ENCODE measurements around the gene ANKRD53. TPM values are rescaled to one million over a fixed set of nuclear protein-coding genes. Genes with fewer than 3 reads are reported as not detected.
"Not testable (repeated sequence)": the region's sequence is repeated elsewhere in the genome, so short reads cannot be mapped to it uniquely, and the experiment has no call there.

ANKRD53 gene
- total and polyA plus RNA-seq, 2 experiments from 2014 or later = 0.97 to 4.7 TPM

DNA sequence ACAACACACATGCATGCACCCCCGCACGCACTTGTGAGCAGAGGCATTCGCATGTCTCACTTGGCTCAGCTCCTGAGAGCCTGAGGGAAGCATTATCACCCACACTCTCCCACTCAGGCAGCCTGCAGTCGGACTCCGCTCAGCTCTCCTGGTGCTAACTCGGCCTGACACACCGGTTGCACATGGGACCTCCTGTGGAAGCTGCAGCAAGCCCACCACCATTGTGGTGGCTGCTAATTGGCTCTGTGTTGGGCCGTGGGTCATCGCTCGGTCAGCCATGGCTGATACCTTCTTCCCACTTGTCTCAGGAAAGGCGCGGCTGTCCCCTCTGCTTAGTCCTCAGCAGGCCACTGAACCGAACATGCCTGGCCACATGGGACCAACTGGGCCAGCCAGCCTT is 29.9 kb downstream of the ANKRD53 start:
- H3K4me1 ChIP-seq (ENCODE audit: insufficient read depth) = no peaks in the 10 kb centered on the region
- H3K9me3 ChIP-seq (ENCODE audit: low read depth) = no peaks in the 10 kb centered on the region
- no peaks in the 10 kb centered on the region for H4K20me1 ChIP-seq (ENCODE audit: insufficient read depth, poor library complexity, severe bottlenecking)
- H2AFZ ChIP-seq = no peak overlapping the region
- no peak overlapping the region for H3K27ac ChIP-seq
- 91% methylated on average over 13 of the region's 13 CpGs for WGBS (ENCODE audit: low lambda C conversion rate, missing lambda C conversion rate)
- no peaks in the 10 kb centered on the region for H3K9me2 ChIP-seq (replicated peaks; ENCODE audit: insufficient read depth)
- no peak overlapping the region for H3K4me3 ChIP-seq
- no peak for DNase-seq (ENCODE audit: low spot score)
- H3K27me3 ChIP-seq = no peaks in the 10 kb centered on the region
- H3K79me2 ChIP-seq = no peaks in the 10 kb centered on the region
- H3K4me2 ChIP-seq = no peak overlapping the region
- TF ChIP-seq, protein P1, sequence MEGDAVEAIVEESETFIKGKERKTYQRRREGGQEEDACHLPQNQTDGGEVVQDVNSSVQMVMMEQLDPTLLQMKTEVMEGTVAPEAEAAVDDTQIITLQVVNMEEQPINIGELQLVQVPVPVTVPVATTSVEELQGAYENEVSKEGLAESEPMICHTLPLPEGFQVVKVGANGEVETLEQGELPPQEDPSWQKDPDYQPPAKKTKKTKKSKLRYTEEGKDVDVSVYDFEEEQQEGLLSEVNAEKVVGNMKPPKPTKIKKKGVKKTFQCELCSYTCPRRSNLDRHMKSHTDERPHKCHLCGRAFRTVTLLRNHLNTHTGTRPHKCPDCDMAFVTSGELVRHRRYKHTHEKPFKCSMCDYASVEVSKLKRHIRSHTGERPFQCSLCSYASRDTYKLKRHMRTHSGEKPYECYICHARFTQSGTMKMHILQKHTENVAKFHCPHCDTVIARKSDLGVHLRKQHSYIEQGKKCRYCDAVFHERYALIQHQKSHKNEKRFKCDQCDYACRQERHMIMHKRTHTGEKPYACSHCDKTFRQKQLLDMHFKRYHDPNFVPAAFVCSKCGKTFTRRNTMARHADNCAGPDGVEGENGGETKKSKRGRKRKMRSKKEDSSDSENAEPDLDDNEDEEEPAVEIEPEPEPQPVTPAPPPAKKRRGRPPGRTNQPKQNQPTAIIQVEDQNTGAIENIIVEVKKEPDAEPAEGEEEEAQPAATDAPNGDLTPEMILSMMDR (IDR thresholded peaks at IDR 0.05; ENCODE audit: poor library complexity) = no peak
- TF ChIP-seq EZH2phosphoT487 (IDR thresholded peaks at IDR 0.05; ENCODE audit: low read depth, severe bottlenecking, unreplicated experiment) (no peak), EZH2 (IDR thresholded peaks at IDR 0.05; ENCODE audit: borderline replicate concordance) (no peak)
- no peaks in the 10 kb centered on the region for H3K36me3 ChIP-seq (replicated peaks; ENCODE audit: insufficient read depth, low read depth)

DNA sequence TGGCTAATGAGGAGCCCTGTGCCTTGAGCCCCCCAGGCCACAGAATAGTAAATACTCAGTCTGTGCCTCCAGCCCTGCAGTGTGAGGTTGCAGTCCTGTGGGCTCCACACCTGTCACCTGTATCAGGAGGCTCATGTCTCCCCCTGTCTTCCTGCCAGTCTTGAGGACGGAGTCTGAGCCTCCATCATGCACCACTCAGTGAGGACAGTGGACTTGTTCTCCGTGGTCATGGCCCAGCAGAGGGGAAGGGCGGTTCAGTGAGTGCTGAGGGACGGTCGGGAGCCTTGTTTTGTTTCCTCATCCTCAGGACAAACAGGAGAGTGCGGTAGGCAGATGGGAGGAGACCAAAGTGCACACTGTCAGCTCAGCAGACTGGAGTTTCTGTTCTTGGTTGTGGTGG is 33.4 kb downstream of the ANKRD53 start:
- not testable (repeated sequence) for H3K27ac ChIP-seq; H3K36me3 ChIP-seq (replicated peaks; ENCODE audit: insufficient read depth, low read depth); H3K4me3 ChIP-seq; H4K20me1 ChIP-seq (ENCODE audit: insufficient read depth, poor library complexity, severe bottlenecking); H3K27me3 ChIP-seq; H2AFZ ChIP-seq; H3K4me2 ChIP-seq; H3K9me3 ChIP-seq (ENCODE audit: low read depth); H3K9me2 ChIP-seq (replicated peaks; ENCODE audit: insufficient read depth); H3K4me1 ChIP-seq (ENCODE audit: insufficient read depth); H3K79me2 ChIP-seq; DNase-seq (ENCODE audit: low spot score)
- 34% methylated on average over 6 of the region's 6 CpGs for WGBS (ENCODE audit: low lambda C conversion rate, missing lambda C conversion rate)

GRCh38 chr2:71018625-71019024 is 40.2 kb downstream of the ANKRD53 start:
- no peaks in the 10 kb centered on the region for H3K79me2 ChIP-seq
- H3K9me2 ChIP-seq (replicated peaks; ENCODE audit: insufficient read depth) = no peaks in the 10 kb centered on the region
- TF ChIP-seq EZH2 (IDR thresholded peaks at IDR 0.05; ENCODE audit: borderline replicate concordance) = no peak
- TF ChIP-seq, protein P1 (IDR thresholded peaks at IDR 0.05; ENCODE audit: poor library complexity) = no peak
- TF ChIP-seq EZH2phosphoT487 (IDR thresholded peaks at IDR 0.05; ENCODE audit: low read depth, severe bottlenecking, unreplicated experiment) = no peak
- H4K20me1 ChIP-seq (ENCODE audit: insufficient read depth, poor library complexity, severe bottlenecking) = no peaks in the 10 kb centered on the region
- no peak for DNase-seq (ENCODE audit: low spot score)
- H3K4me1 ChIP-seq (ENCODE audit: insufficient read depth) = no peaks in the 10 kb centered on the region
- no peak overlapping the region for H3K27ac ChIP-seq
- no peak overlapping the region for H3K4me2 ChIP-seq
- 87% methylated on average over 8 of the region's 8 CpGs for WGBS (ENCODE audit: low lambda C conversion rate, missing lambda C conversion rate)
- H2AFZ ChIP-seq = no peak overlapping the region
- H3K27me3 ChIP-seq = no peaks in the 10 kb centered on the region
- no peaks in the 10 kb centered on the region for H3K9me3 ChIP-seq (ENCODE audit: low read depth)
- H3K36me3 ChIP-seq (replicated peaks; ENCODE audit: insufficient read depth, low read depth) = no peaks in the 10 kb centered on the region
- no peak overlapping the region for H3K4me3 ChIP-seq

DNA sequence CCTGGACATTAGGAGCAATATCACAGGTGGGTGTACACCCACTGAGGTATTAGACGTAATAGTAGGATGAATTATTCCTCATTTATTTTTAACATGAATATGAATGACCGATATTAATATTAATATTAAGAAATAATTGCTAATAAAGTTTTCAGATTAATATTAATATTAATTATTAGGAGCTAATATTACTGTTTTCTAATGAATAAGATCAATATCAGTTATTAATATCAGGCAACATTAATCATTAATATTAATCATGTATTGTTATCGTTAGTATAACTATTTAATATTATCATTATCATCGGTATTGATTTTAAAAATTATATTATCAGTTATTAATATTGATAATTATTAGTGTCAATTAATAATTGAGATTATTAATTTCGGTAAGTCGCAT is 41.6 kb downstream of the ANKRD53 start:
- not testable (repeated sequence) for H2AFZ ChIP-seq; H3K4me3 ChIP-seq; DNase-seq (ENCODE audit: low spot score); H3K27me3 ChIP-seq; H3K27ac ChIP-seq; H3K36me3 ChIP-seq (replicated peaks; ENCODE audit: insufficient read depth, low read depth); H3K4me1 ChIP-seq (ENCODE audit: insufficient read depth); H3K79me2 ChIP-seq; H3K9me2 ChIP-seq (replicated peaks; ENCODE audit: insufficient read depth); H3K9me3 ChIP-seq (ENCODE audit: low read depth); H3K4me2 ChIP-seq; H4K20me1 ChIP-seq (ENCODE audit: insufficient read depth, poor library complexity, severe bottlenecking)
- WGBS (ENCODE audit: low lambda C conversion rate, missing lambda C conversion rate) = 97% methylated on average over 6 of the region's 6 CpGs

- not testable (repeated sequence) for H3K4me1 ChIP-seq (ENCODE audit: insufficient read depth); H3K4me2 ChIP-seq; H3K4me3 ChIP-seq; H3K27me3 ChIP-seq; DNase-seq (ENCODE audit: low spot score); H3K79me2 ChIP-seq; H3K27ac ChIP-seq; H4K20me1 ChIP-seq (ENCODE audit: insufficient read depth, poor library complexity, severe bottlenecking); H3K9me2 ChIP-seq (replicated peaks; ENCODE audit: insufficient read depth); H3K9me3 ChIP-seq (ENCODE audit: low read depth); H2AFZ ChIP-seq; H3K36me3 ChIP-seq (replicated peaks; ENCODE audit: insufficient read depth, low read depth)
- 83% methylated on average over 14 of the region's 14 CpGs for WGBS (ENCODE audit: low lambda C conversion rate, missing lambda C conversion rate)
Measured at GRCh38 chr2:71021394-71021793, 43.0 kb downstream of the ANKRD53 start.
